ENCODE results near the gene CYP51A1. TPM values are rescaled to one million over a fixed set of nuclear protein-coding genes. Genes with fewer than 3 reads are reported as not detected.
"Not testable (repeated sequence)": the region's sequence is repeated elsewhere in the genome, so short reads cannot be mapped to it uniquely, and the experiment has no call there.

The CYP51A1 gene
- total RNA-seq, 2 donors from 2014 or later, result 40.3 to 51.5 TPM

- Mint-ChIP-seq H3K4me1 (no peaks in the 10 kb centered on the region), H3K27ac (no peak overlapping the region), H3K27me3 (no peaks in the 10 kb centered on the region), H3K4me3 (no peak overlapping the region), H3K36me3 (ENCODE audit: low read depth) (peaks cover 85% of the 10 kb centered on the region), H3K9me3 (no peaks in the 10 kb centered on the region)
- no peak for ATAC-seq (replicated peaks)
These were observed 38.9 kb downstream of the CYP51A1 start for GRCh38 chr7:92095380-92095779.

GRCh38 chr7:92092210-92092609 is 42.1 kb downstream of the CYP51A1 start:
- H3K4me1 Mint-ChIP-seq, result no peaks in the 10 kb centered on the region
- H3K27ac Mint-ChIP-seq, result no peak overlapping the region
- ATAC-seq (replicated peaks), result no peak
- no peak overlapping the region for H3K4me3 Mint-ChIP-seq
- H3K9me3 Mint-ChIP-seq, result no peaks in the 10 kb centered on the region
- no peaks in the 10 kb centered on the region for H3K27me3 Mint-ChIP-seq
- peaks cover 83% of the 10 kb centered on the region for H3K36me3 Mint-ChIP-seq (ENCODE audit: low read depth)

- no peak for ATAC-seq (replicated peaks)
- Mint-ChIP-seq H3K4me3 (no peak overlapping the region), H3K9me3 (no peaks in the 10 kb centered on the region), H3K4me1 (no peaks in the 10 kb centered on the region), H3K27me3 (no peaks in the 10 kb centered on the region), H3K36me3 (ENCODE audit: low read depth) (peaks cover 89% of the 10 kb centered on the region), H3K27ac (no peak overlapping the region)
These were observed 46.0 kb downstream of the CYP51A1 start for GRCh38 chr7:92088266-92088665.

GRCh38 chr7:92083922-92084321 is 50.4 kb downstream of the CYP51A1 start:
- not testable (repeated sequence) for H3K4me3 Mint-ChIP-seq; ATAC-seq (replicated peaks); H3K27ac Mint-ChIP-seq; H3K27me3 Mint-ChIP-seq; H3K9me3 Mint-ChIP-seq; H3K4me1 Mint-ChIP-seq
- H3K36me3 Mint-ChIP-seq (ENCODE audit: low read depth), result peaks cover 87% of the 10 kb centered on the region

- no peaks in the 10 kb centered on the region for H3K9me3 Mint-ChIP-seq
- H3K36me3 Mint-ChIP-seq (ENCODE audit: low read depth), result peaks cover 68% of the 10 kb centered on the region
- no peak for ATAC-seq (replicated peaks)
- H3K27me3 Mint-ChIP-seq, result no peaks in the 10 kb centered on the region
- H3K27ac Mint-ChIP-seq, result no peak overlapping the region
- no peak overlapping the region for H3K4me3 Mint-ChIP-seq
- H3K4me1 Mint-ChIP-seq, result no peaks in the 10 kb centered on the region
These were observed 57.8 kb downstream of the CYP51A1 start for GRCh38 chr7:92076509-92076908.

- Mint-ChIP-seq H3K9me3 (no peaks in the 10 kb centered on the region), H3K27ac (peak overlapping the region; percentile 75), H3K4me1 (no peaks in the 10 kb centered on the region), H3K27me3 (no peaks in the 10 kb centered on the region), H3K36me3 (ENCODE audit: low read depth) (peaks cover 73% of the 10 kb centered on the region), H3K4me3 (no peak overlapping the region)
- ATAC-seq (replicated peaks), result peak; percentile 99
These were observed 58.7 kb downstream of the CYP51A1 start for GRCh38 chr7:92075455-92076158.

- Mint-ChIP-seq H3K36me3 (ENCODE audit: low read depth) (peaks cover 77% of the 10 kb centered on the region), H3K9me3 (no peaks in the 10 kb centered on the region), H3K27me3 (no peaks in the 10 kb centered on the region), H3K4me1 (peaks cover 4% of the 10 kb centered on the region), H3K4me3 (no peak overlapping the region), H3K27ac (no peak overlapping the region)
- ATAC-seq (replicated peaks), result no peak
These were observed 61.6 kb downstream of the CYP51A1 start for GRCh38 chr7:92072708-92073107.

- H3K9me3 Mint-ChIP-seq, result no peaks in the 10 kb centered on the region
- H3K27ac Mint-ChIP-seq, result no peak overlapping the region
- no peak for ATAC-seq (replicated peaks)
- H3K4me1 Mint-ChIP-seq, result peaks cover 4% of the 10 kb centered on the region
- no peak overlapping the region for H3K4me3 Mint-ChIP-seq
- H3K36me3 Mint-ChIP-seq (ENCODE audit: low read depth), result peaks cover 77% of the 10 kb centered on the region
- no peaks in the 10 kb centered on the region for H3K27me3 Mint-ChIP-seq
These were observed 62.2 kb downstream of the CYP51A1 start for GRCh38 chr7:92072121-92072520.

- peaks cover 4% of the 10 kb centered on the region for H3K4me1 Mint-ChIP-seq
- no peaks in the 10 kb centered on the region for H3K27me3 Mint-ChIP-seq
- no peak for ATAC-seq (replicated peaks)
- no peak overlapping the region for H3K27ac Mint-ChIP-seq
- peaks cover 80% of the 10 kb centered on the region for H3K36me3 Mint-ChIP-seq (ENCODE audit: low read depth)
- H3K9me3 Mint-ChIP-seq, result no peaks in the 10 kb centered on the region
- no peak overlapping the region for H3K4me3 Mint-ChIP-seq
These were observed 63.2 kb downstream of the CYP51A1 start for GRCh38 chr7:92071032-92071431.

GRCh38 chr7:92064438-92065029 is 69.7 kb downstream of the CYP51A1 start:
- Mint-ChIP-seq H3K27ac (no peak overlapping the region), H3K27me3 (no peaks in the 10 kb centered on the region), H3K4me1 (peaks cover 4% of the 10 kb centered on the region), H3K4me3 (no peak overlapping the region), H3K36me3 (ENCODE audit: low read depth) (peaks cover 71% of the 10 kb centered on the region), H3K9me3 (no peaks in the 10 kb centered on the region)
- ATAC-seq (replicated peaks), result no peak

Other genes starting within 250 kb of the CYP51A1 start
- gene AKAP9, start 193.6 kb downstream of the CYP51A1 start, total RNA-seq, result 10 to 100 TPM; 33.1 to 41.6 TPM
- gene LRRD1, start 44.7 kb upstream of the CYP51A1 start, total RNA-seq, result under 1 TPM in 1 of 2 donors, not detected in 1; 0.19 TPM
- 10 to 100 TPM; 33.2 to 40.6 TPM for gene KRIT1, start 111.4 kb upstream of the CYP51A1 start, total RNA-seq
- gene ANKIB1, start 111.5 kb upstream of the CYP51A1 start, total RNA-seq, result 10 to 100 TPM; 38.6 to 39.9 TPM

Measured in activated T-helper 17 cell treated with anti-CD3 and anti-CD28 coated beads, Interleukin-2, amount 50 U/mL, for 72 hours (primary cell).